ENCODE measurements around the gene ONECUT3. TPM values are rescaled to one million over a fixed set of nuclear protein-coding genes. Genes with fewer than 3 reads are reported as not detected.
A peak's percentile ranks its signal among the peaks of the same experiment; 100 is the strongest.

The ONECUT3 gene
- total RNA-seq, 1 experiment from 2014 or later: not detected

DNA sequence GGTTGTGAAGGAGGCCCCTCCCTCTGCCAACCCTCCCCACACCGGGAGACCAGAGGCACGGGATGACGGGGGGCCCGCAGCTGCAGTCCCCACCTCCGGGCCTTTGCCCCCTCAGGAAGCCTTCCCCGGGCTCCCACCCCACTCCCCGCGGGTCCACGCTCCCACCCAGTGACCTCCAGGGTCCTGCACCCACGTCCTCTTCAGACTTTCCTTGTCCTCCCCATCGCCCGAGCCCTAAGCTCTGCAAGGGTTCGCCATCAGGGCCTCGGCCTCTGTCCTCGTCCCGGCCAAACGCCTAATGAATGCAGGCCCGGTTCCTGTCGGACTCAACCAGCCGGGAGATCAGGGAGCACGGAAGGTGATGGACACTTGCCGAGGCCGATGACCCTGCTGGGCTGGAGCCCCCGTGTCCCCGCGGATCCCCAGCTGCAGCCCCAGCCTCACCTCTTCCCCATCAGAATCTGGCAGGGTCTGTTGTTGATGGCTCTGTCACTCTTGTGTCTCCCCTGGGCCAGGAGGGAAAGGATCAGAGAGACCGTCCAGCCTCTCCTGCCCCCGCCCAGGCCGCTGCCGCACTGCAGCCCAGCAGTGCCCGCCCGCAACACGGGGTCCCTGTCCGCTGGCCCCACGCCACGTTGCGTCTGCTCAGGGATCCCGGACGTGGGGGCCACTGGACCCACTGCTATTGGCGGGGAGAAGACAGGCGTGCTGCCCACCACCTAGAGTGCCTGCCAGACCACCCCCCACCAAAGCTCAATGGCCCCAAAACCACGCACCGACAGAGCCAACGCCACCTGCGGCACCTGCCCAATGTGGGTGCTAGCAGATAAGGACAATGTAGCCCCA, 53.1 kb downstream of the ONECUT3 start:
- Histone ChIP-seq H3K27me3 (ENCODE audit: insufficient read depth, low read depth) (no peaks in the 10 kb centered on the region), H3F3A (ENCODE audit: insufficient read depth, low read depth) (peaks cover 4% of the 10 kb centered on the region; the same call in 1 of the 2 replicates), H3K4me2 (no peak overlapping the region), H3K27ac (no peak overlapping the region), H3K9me3 (ENCODE audit: insufficient read depth, low read depth) (no peaks in the 10 kb centered on the region), H3K9me2 (ENCODE audit: insufficient read depth) (no peaks in the 10 kb centered on the region), H2AFZ (no peak overlapping the region), H4K20me1 (ENCODE audit: insufficient read depth) (no peaks in the 10 kb centered on the region), H3K79me2 (ENCODE audit: low read depth) (no peaks in the 10 kb centered on the region), H3K4me3 (no peak overlapping the region), H3K36me3 (ENCODE audit: low read depth) (no peaks in the 10 kb centered on the region), H3K4me1 (replicated peaks; ENCODE audit: insufficient read depth) (no peaks in the 10 kb centered on the region)
- CTCF ChIA-PET: no interaction called here
- TF ChIP-seq EZH2 (IDR thresholded peaks at IDR 0.05; ENCODE audit: low read depth) (no peak), CTCF (conservative IDR thresholded peaks at IDR 0.05) (no peak)
- BruUV-seq (replicated peaks): no TSS peak
- intact Hi-C loops (cut with micrococcal nuclease; ENCODE audit: unreplicated experiment): no loop called here
- POLR2A ChIA-PET (ENCODE audit: unreplicated experiment): no interaction called here
- DNase-seq: no peak

DNA sequence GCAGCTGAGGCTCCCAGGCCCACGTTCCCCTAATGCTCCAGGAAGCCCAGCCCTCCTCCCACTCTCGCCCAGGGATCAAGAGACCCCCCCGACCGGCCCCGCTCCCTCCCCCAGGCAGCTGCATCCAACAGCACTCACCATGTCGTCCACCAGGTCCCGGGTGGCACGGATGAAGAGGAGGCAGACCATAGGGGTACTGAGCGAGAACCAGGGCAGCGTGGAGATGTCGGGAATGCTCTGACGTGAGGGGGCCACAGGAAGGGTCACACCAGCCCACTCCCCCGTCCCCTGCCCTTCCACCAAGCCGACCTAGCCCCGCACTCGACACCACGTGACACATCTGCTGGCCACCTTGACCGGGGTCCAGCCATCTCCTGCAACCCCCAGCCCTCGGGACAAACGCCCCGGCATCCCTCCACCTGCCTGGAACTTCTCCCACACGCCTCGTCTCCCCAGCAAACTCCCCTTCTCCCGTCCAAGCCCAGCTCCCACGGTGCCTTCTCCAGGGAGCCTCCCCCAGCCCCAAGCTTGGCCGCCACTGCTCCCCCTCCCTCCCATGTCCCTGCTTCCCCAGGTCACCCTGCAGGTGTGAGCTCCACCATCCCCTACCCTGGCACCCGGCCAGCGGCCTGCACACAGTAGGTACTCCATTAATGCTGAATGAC, 53.9 kb downstream of the ONECUT3 start:
- Histone ChIP-seq H3K4me1 (replicated peaks; ENCODE audit: insufficient read depth) (0 out of 2 replicates have a peak, but pooled peaks cover 4% of the 10 kb centered on the region), H4K20me1 (ENCODE audit: insufficient read depth) (no peaks in the 10 kb centered on the region), H3K36me3 (ENCODE audit: low read depth) (no peaks in the 10 kb centered on the region), H3K9me2 (ENCODE audit: insufficient read depth) (no peaks in the 10 kb centered on the region), H3K27ac (no peak overlapping the region), H2AFZ (no peak overlapping the region), H3K4me2 (no peak overlapping the region), H3F3A (ENCODE audit: insufficient read depth, low read depth) (peaks cover 8% of the 10 kb centered on the region; the same call in 1 of the 2 replicates), H3K79me2 (ENCODE audit: low read depth) (no peaks in the 10 kb centered on the region), H3K27me3 (ENCODE audit: insufficient read depth, low read depth) (no peaks in the 10 kb centered on the region), H3K9me3 (ENCODE audit: insufficient read depth, low read depth) (no peaks in the 10 kb centered on the region), H3K4me3 (no peak overlapping the region)
- POLR2A ChIA-PET (ENCODE audit: unreplicated experiment): no interaction called here
- intact Hi-C loops (cut with micrococcal nuclease; ENCODE audit: unreplicated experiment): no loop called here
- TF ChIP-seq CTCF (conservative IDR thresholded peaks at IDR 0.05) (no peak), EZH2 (IDR thresholded peaks at IDR 0.05; ENCODE audit: low read depth) (no peak)
- no peak for DNase-seq
- CTCF ChIA-PET: no interaction called here
- no TSS peak for BruUV-seq (replicated peaks)

DNA sequence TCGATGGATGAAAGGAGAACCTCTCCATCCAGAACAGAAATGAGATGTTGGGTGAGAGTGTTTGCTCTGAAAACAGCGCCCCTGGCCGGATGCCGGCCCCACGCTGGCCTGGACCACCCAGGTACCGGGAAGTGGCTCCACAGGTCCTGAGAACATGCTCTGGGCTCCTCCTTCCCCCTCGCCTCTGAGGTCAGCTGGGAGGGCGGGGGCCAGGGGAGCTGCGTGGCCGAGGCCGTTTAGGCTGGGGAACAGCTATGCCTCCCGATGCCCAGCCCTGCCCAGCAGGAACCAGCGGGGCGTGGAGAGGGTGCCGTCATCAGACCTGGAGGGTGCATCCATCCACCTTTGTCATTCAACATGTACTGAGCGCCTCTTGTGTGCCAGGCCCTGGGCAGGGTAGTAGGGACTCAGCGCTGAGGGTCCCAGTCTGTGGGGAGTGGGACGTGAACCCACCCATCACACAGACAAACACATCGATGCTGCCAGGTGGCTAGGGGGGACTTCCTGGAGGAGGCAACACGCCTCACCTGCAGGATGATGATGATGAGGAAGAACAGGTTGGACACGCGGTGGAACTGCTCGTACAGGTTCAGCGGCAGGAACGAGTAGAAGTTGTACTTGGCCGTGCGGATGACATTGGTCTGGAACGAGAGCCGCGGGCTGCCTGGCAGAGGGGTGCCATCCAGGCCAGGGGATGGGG, 54.5 kb downstream of the ONECUT3 start:
- no peak overlapping the region for H3K4me3 ChIP-seq

More for the DNA sequence above, 54.5 kb downstream of the ONECUT3 start:
- H3K4me2 ChIP-seq: 0 out of 2 replicates have a peak overlapping the region, but pooled peaks have one; percentile 16
- H3K4me1 ChIP-seq (replicated peaks; ENCODE audit: insufficient read depth): 0 out of 2 replicates have a peak, but pooled peaks cover 4% of the 10 kb centered on the region
- H3K27me3 ChIP-seq (ENCODE audit: insufficient read depth, low read depth): no peaks in the 10 kb centered on the region
- no peak overlapping the region for H2AFZ ChIP-seq
- BruUV-seq (replicated peaks): no TSS peak
- no peaks in the 10 kb centered on the region for H3K79me2 ChIP-seq (ENCODE audit: low read depth)
- H3F3A ChIP-seq (ENCODE audit: insufficient read depth, low read depth): peaks cover 8% of the 10 kb centered on the region; the same call in 1 of the 2 replicates
- no peaks in the 10 kb centered on the region for H3K36me3 ChIP-seq (ENCODE audit: low read depth)
- no peaks in the 10 kb centered on the region for H3K9me3 ChIP-seq (ENCODE audit: insufficient read depth, low read depth)
- DNase-seq: no peak
- intact Hi-C loops (cut with micrococcal nuclease; ENCODE audit: unreplicated experiment): no loop called here
- no peaks in the 10 kb centered on the region for H4K20me1 ChIP-seq (ENCODE audit: insufficient read depth)
- TF ChIP-seq CTCF (conservative IDR thresholded peaks at IDR 0.05) (no peak), EZH2 (IDR thresholded peaks at IDR 0.05; ENCODE audit: low read depth) (no peak)
- ChIA-PET POLR2A (ENCODE audit: unreplicated experiment) (interaction anchor here (0.7 kb wide), 1 partner anchor 11 kb away, joined by 7 read pairs; no protein-coding TSS in a partner anchor), CTCF (no interaction called here)
- H3K9me2 ChIP-seq (ENCODE audit: insufficient read depth): no peaks in the 10 kb centered on the region
- H3K27ac ChIP-seq: no peak overlapping the region

Data from PC-9 (cell line).